GM12864 (cell line): ENCODE data around the gene CYFIP2.
"Not testable (repeated sequence)": the region's sequence is repeated elsewhere in the genome, so short reads cannot be mapped to it uniquely, and the experiment has no call there.

Experiments
- DNase-seq: peaks from one replicate; pipeline ENCODE4 v3.0.0-alpha.2; 2011; ENCODE audit warnings: low read depth
- H3K4me3 ChIP-seq: 2 replicates; pipeline ENCODE4 v1.5.1; 2011; ENCODE audit warnings: mild to moderate bottlenecking, low read depth, low read length, control low read depth
- CTCF ChIP-seq: IDR thresholded peaks from 2 replicates; pipeline ENCODE4 v1.5.1; 2011; ENCODE audit warnings: low read depth, mild to moderate bottlenecking, moderate library complexity, low read length, control low read depth, inconsistent platforms; ENCODE audit errors: missing control alignments

Gene CYFIP2

GRCh38 chr5:157415838-157416237 is 149.9 kb downstream of the CYFIP2 start:
- no peak overlapping the region for H3K4me3 ChIP-seq
- TF ChIP-seq CTCF = no peak
- no peak for DNase-seq

GRCh38 chr5:157419521-157419920 is 153.6 kb downstream of the CYFIP2 start:
- not testable (repeated sequence) for DNase-seq

GRCh38 chr5:157429920-157430319 is 164.0 kb downstream of the CYFIP2 start:
- not testable (repeated sequence) for DNase-seq, H3K4me3 ChIP-seq

More at GRCh38 chr5:157419521-157419920, 153.6 kb downstream of the CYFIP2 start:
- not testable (repeated sequence) for H3K4me3 ChIP-seq

- H3K4me3 ChIP-seq = no peak overlapping the region
- TF ChIP-seq CTCF = peak; percentile 40
- DNase-seq = peak; percentile 57
Measured at GRCh38 chr5:157431544-157432200, 165.7 kb downstream of the CYFIP2 start.

GRCh38 chr5:157434096-157434495 is 168.2 kb downstream of the CYFIP2 start:
- DNase-seq = no peak

GRCh38 chr5:157443041-157443549 is 177.2 kb downstream of the CYFIP2 start:
- DNase-seq = no peak
- no peak for TF ChIP-seq CTCF
- no peak overlapping the region for H3K4me3 ChIP-seq

More at GRCh38 chr5:157434096-157434495, 168.2 kb downstream of the CYFIP2 start:
- H3K4me3 ChIP-seq = no peak overlapping the region
- no peak for TF ChIP-seq CTCF

- TF ChIP-seq CTCF = no peak
- DNase-seq = no peak
- no peak overlapping the region for H3K4me3 ChIP-seq
Measured at GRCh38 chr5:157444224-157444623, 178.3 kb downstream of the CYFIP2 start.
